Measurements from ENCODE around the gene OSBPL10.

OSBPL10 gene

GRCh38 chr3:31710123-31710803 is 270.8 kb downstream of the OSBPL10 start:
- TF ChIP-seq ZNF274 (IDR thresholded peaks at IDR 0.05; ENCODE audit: low read depth, low read length) = no peak
- H3K4me3 ChIP-seq (ENCODE audit: low read length) = no peak overlapping the region

GRCh38 chr3:31709526-31709925 is 271.5 kb downstream of the OSBPL10 start:
- TF ChIP-seq ZNF274 (IDR thresholded peaks at IDR 0.05; ENCODE audit: low read depth, low read length) = no peak

GRCh38 chr3:31709005-31709404 is 272.1 kb downstream of the OSBPL10 start:
- H3K4me3 ChIP-seq (ENCODE audit: low read length) = no peak overlapping the region
- no peak for TF ChIP-seq ZNF274 (IDR thresholded peaks at IDR 0.05; ENCODE audit: low read depth, low read length)

More at GRCh38 chr3:31709526-31709925, 271.5 kb downstream of the OSBPL10 start:
- no peak overlapping the region for H3K4me3 ChIP-seq (ENCODE audit: low read length)

GRCh38 chr3:31707286-31707685 is 273.8 kb downstream of the OSBPL10 start:
- no peak for TF ChIP-seq ZNF274 (IDR thresholded peaks at IDR 0.05; ENCODE audit: low read depth, low read length)
- no peak overlapping the region for H3K4me3 ChIP-seq (ENCODE audit: low read length)

GRCh38 chr3:31705736-31706135 is 275.3 kb downstream of the OSBPL10 start:
- no peak overlapping the region for H3K4me3 ChIP-seq (ENCODE audit: low read length)
- TF ChIP-seq ZNF274 (IDR thresholded peaks at IDR 0.05; ENCODE audit: low read depth, low read length) = no peak

- no peak for TF ChIP-seq ZNF274 (IDR thresholded peaks at IDR 0.05; ENCODE audit: low read depth, low read length)
Observed at GRCh38 chr3:31704591-31705179, 276.4 kb downstream of the OSBPL10 start.

GRCh38 chr3:31704156-31704555 is 276.9 kb downstream of the OSBPL10 start:
- no peak overlapping the region for H3K4me3 ChIP-seq (ENCODE audit: low read length)
- TF ChIP-seq ZNF274 (IDR thresholded peaks at IDR 0.05; ENCODE audit: low read depth, low read length) = no peak

More at GRCh38 chr3:31704591-31705179, 276.4 kb downstream of the OSBPL10 start:
- H3K4me3 ChIP-seq (ENCODE audit: low read length) = no peak overlapping the region

GRCh38 chr3:31701286-31701685 is 279.8 kb downstream of the OSBPL10 start:
- H3K4me3 ChIP-seq (ENCODE audit: low read length) = no peak overlapping the region
- no peak for TF ChIP-seq ZNF274 (IDR thresholded peaks at IDR 0.05; ENCODE audit: low read depth, low read length)

- H3K4me3 ChIP-seq (ENCODE audit: low read length) = no peak overlapping the region
- TF ChIP-seq ZNF274 (IDR thresholded peaks at IDR 0.05; ENCODE audit: low read depth, low read length) = no peak
Observed at GRCh38 chr3:31699309-31699953, 281.6 kb downstream of the OSBPL10 start.

GRCh38 chr3:31696815-31697548 is 284.1 kb downstream of the OSBPL10 start:
- H3K4me3 ChIP-seq (ENCODE audit: low read length) = no peak overlapping the region
- no peak for TF ChIP-seq ZNF274 (IDR thresholded peaks at IDR 0.05; ENCODE audit: low read depth, low read length)

GRCh38 chr3:31696009-31696297 is 285.1 kb downstream of the OSBPL10 start:
- TF ChIP-seq ZNF274 (IDR thresholded peaks at IDR 0.05; ENCODE audit: low read depth, low read length) = no peak
- no peak overlapping the region for H3K4me3 ChIP-seq (ENCODE audit: low read length)

GRCh38 chr3:31695280-31696008 is 285.6 kb downstream of the OSBPL10 start:
- TF ChIP-seq ZNF274 (IDR thresholded peaks at IDR 0.05; ENCODE audit: low read depth, low read length) = no peak
- H3K4me3 ChIP-seq (ENCODE audit: low read length) = no peak overlapping the region

- H3K4me3 ChIP-seq (ENCODE audit: low read length) = no peak overlapping the region
- no peak for TF ChIP-seq ZNF274 (IDR thresholded peaks at IDR 0.05; ENCODE audit: low read depth, low read length)
Observed at GRCh38 chr3:31693346-31693745, 287.7 kb downstream of the OSBPL10 start.

- H3K4me3 ChIP-seq (ENCODE audit: low read length) = no peak overlapping the region
- no peak for TF ChIP-seq ZNF274 (IDR thresholded peaks at IDR 0.05; ENCODE audit: low read depth, low read length)
Observed at GRCh38 chr3:31692751-31693150, 288.3 kb downstream of the OSBPL10 start.
